ENCODE results near the gene BMPER.
A peak's percentile ranks its signal among the peaks of the same experiment; 100 is the strongest.
"Not testable (repeated sequence)": the region's sequence is repeated elsewhere in the genome, so short reads cannot be mapped to it uniquely, and the experiment has no call there.

BMPER gene

DNA sequence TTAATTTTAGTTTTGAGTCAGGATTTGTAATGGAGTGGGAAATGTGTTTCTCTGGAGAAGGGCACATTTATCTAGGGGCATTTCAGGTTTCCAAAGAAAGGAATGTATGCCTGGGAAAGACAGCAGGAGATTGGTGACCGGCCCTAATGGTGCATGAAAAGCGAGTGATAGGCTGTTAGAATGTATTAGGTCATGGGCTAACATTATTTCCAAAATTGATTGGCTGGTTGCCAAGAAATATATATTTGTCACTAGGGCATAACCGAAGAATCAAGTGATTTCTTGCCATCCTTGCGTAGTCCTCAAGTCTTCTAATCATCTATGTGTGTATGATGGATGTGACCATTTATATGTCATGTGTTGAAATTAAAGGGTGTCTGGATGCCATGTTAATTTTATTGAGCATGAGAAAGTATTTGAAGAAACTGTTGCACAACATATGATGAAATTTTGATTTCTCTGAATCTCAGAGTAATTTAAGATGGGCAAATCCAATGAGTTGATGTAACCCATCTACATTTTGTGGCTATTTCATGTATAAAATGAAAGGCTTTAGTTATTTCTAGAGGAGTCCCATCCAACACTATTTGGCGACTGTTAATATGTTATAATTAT is 248.4 kb downstream of the BMPER start:
- in situ Hi-C loops (cut with MboI; ENCODE audit: low pct_unique_long_range_greater_than_20kb, low sequenced_read_pairs): no loop called here

DNA sequence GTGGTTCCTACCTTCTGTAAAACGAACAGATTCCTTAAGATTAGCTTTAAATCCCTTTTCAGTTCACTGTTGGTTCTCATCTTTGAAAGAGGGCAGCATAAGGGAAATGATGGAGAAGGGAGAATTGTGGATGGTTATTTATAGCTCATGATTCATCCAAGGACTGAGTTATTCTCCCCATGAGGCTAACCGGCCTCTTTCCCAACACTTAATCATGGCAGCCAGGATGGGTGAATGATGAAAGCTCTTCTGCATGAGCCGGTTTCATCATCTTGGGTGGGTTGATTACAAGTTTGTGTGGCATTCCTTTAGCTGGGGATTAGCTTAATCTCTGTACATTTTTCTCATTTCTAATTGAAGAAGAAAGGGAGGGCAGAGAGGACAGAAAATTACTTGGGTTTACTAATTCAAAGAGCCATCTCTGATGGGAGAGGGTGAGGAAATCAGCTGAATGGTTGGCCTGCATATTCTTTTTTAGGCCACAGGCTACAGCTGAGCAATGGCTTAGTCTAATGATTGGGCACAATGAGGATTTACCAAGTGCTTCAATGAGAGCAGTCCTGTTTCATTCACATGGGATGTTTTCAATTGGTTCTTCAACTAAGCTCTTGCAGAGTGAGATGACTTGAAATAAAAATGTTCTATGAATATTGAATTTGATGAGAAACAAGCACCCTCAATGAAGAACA is 250.0 kb downstream of the BMPER start:
- DNase-seq: no peak
- in situ Hi-C loops (cut with MboI; ENCODE audit: low pct_unique_long_range_greater_than_20kb, low sequenced_read_pairs): no loop called here

More for the DNA sequence above, 248.4 kb downstream of the BMPER start:
- DNase-seq: no peak

DNA sequence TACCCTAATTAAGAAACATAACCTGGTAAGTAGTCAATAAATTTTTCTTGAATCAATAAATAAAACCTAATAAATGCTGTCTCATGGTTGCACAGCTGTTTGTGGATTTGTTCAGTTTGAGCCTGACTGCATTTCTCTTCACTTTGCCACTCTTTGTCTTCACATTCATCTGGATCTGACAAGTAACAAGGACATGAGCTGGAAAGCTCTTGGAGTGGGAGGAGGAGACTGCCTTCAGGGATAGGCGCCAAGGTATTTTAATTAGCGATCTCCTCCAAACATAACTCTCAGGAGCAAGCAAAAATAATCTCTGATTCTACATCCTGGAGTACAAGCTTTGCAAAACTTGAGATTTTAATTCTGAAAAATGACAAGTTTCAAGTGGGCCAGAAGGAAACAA is 251.0 kb downstream of the BMPER start:
- in situ Hi-C loops (cut with MboI; ENCODE audit: low pct_unique_long_range_greater_than_20kb, low sequenced_read_pairs): no loop called here
- no peak for DNase-seq

- in situ Hi-C loops (cut with MboI; ENCODE audit: low pct_unique_long_range_greater_than_20kb, low sequenced_read_pairs): no loop called here
- DNase-seq: no peak
Observed at GRCh38 chr7:34157137-34157536, 251.8 kb downstream of the BMPER start.

DNA sequence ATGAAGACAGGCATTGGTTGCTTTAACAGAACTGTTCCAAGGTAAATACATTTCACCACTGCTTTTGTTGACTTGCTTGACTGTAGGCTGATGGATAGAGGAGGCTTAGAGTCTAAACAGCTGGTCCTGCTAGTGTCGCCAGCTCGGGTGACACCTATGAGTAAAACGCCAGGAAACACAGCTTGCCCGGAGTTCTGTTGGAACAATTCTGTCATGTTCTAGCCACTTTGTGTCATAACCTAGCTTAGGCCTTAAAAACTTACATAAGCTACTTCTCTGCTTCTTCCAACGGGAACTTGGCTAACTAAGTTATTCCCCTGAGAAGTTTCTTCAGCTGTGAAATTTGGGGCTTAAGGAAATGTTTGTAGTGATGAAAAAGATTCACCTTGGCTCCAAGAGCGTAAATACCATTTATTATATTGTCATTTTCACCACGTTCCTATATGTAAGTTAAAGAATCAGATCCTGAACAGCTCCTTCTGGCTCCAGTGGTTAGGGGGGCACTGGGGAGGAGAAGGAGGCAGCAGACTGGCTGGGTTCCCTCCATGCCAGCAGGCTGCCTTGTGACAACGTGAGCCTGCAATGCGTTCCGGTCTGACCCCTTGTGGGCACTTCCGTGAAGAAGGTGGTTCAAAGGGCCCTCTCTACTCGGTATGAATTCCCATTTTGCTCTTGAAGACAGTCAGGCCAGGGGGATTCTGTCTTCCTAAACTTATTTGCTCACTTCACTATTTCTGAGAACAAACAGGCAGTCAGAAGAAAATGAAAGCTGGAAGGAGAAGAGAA is 253.2 kb downstream of the BMPER start:
- no peak for DNase-seq
- in situ Hi-C loops (cut with MboI; ENCODE audit: low pct_unique_long_range_greater_than_20kb, low sequenced_read_pairs): no loop called here

GRCh38 chr7:34160261-34160752 is 255.0 kb downstream of the BMPER start:
- DNase-seq: no peak
- in situ Hi-C loops (cut with MboI; ENCODE audit: low pct_unique_long_range_greater_than_20kb, low sequenced_read_pairs): no loop called here

DNA sequence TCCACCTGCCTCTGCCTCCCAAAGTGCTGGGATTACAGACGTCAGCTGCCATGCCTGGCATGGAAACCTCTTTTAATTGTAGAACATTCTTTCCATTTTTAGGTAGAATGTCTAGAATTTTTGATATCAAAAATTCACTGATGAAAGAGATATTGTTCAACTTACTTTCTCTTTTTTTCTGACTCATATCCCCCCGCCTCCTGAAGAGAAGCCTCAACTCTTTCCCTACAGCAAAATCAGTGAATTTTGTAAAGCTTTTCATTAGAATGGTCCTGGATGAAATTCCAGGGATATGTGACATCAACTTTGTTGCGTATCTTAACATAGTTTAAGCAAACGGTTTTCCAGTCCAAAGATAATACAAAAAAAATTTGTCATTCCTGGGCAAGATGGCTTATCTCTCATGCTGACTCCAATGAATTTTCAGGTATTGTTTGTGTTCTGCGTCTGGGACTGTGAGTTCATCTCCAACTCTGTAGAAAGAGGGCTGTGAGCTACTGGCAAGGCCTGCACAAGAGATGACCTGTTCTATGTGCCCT is 256.8 kb downstream of the BMPER start:
- in situ Hi-C loops (cut with MboI; ENCODE audit: low pct_unique_long_range_greater_than_20kb, low sequenced_read_pairs): no loop called here
- DNase-seq: no peak

DNA sequence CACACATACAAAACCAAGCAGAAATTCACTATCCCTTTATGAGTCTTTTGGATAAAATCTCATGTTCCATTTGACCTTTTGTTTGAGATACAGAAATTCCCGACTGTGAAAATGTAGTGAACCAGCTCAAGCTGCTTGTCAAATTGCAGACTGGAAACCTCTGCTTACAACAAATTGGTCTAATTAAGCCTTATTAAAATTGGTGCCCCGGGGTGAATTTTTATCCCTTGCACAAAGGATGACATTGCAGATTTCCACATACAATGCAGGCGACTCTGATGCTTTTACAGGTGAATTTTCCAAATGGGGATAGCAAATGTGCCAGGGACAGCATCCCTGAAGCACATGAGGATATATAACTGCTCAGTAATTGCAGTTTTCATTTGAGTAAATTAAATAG is 257.3 kb downstream of the BMPER start:
- in situ Hi-C loops (cut with MboI; ENCODE audit: low pct_unique_long_range_greater_than_20kb, low sequenced_read_pairs): no loop called here
- no peak for DNase-seq

DNA sequence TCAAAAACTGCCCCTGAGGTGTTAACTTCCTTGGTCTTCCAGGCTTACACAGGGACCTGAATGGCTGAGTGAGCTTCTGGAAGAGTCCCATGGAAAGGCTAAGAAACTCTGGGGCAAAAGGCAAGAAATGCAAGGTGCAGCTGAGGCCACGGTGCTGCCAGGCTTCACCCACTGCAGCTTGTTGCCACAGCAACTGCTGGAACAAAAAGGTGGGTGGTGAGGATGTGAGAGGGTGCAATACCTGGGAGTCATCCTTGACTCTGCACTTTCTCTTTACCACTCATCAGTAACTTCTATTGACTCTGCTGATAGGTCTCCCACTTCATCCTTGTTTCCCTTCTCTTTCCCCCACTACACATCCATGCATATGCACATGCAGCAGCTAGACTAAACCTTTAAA is 258.6 kb downstream of the BMPER start:
- in situ Hi-C loops (cut with MboI; ENCODE audit: low pct_unique_long_range_greater_than_20kb, low sequenced_read_pairs): no loop called here
- no peak for DNase-seq

- DNase-seq: no peak
- in situ Hi-C loops (cut with MboI; ENCODE audit: low pct_unique_long_range_greater_than_20kb, low sequenced_read_pairs): no loop called here
Observed at GRCh38 chr7:34165466-34165865, 260.1 kb downstream of the BMPER start.

GRCh38 chr7:34165927-34166550 is 260.7 kb downstream of the BMPER start:
- peak; percentile 9 for DNase-seq
- in situ Hi-C loops (cut with MboI; ENCODE audit: low pct_unique_long_range_greater_than_20kb, low sequenced_read_pairs): no loop called here

- DNase-seq: no peak
- in situ Hi-C loops (cut with MboI; ENCODE audit: low pct_unique_long_range_greater_than_20kb, low sequenced_read_pairs): no loop called here
Observed at GRCh38 chr7:34168013-34168412, 262.7 kb downstream of the BMPER start.

- in situ Hi-C loops (cut with MboI; ENCODE audit: low pct_unique_long_range_greater_than_20kb, low sequenced_read_pairs); DNase-seq: not testable (repeated sequence)
Observed at GRCh38 chr7:34174688-34175616, 269.6 kb downstream of the BMPER start.

- DNase-seq: no peak
- in situ Hi-C loops (cut with MboI; ENCODE audit: low pct_unique_long_range_greater_than_20kb, low sequenced_read_pairs): no loop called here
Observed at GRCh38 chr7:34175837-34176236, 270.5 kb downstream of the BMPER start.

DNA sequence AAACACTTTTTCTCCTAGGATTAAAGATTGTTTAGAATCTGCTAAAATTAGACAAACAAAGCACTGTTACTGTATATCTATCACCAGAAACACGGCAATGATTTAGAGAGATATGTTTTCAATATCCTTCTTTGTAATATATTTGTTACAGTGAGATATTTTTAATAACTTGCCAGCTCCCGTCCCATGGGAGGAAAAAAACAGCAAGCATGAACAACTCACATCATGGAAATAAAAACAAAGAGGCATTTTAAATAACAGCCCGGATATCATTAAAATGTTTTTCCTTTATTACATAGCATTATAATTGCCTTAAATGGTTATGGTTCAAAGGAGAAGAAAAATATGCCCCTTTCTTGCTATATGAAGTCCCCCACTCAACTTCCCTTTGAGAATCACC is 272.1 kb downstream of the BMPER start:
- no peak for DNase-seq

GRCh38 chr7:34181271-34181958 is 276.1 kb downstream of the BMPER start:
- in situ Hi-C loops (cut with MboI; ENCODE audit: low pct_unique_long_range_greater_than_20kb, low sequenced_read_pairs): no loop called here
- no peak for DNase-seq

More for the DNA sequence above, 272.1 kb downstream of the BMPER start:
- in situ Hi-C loops (cut with MboI; ENCODE audit: low pct_unique_long_range_greater_than_20kb, low sequenced_read_pairs): no loop called here

DNA sequence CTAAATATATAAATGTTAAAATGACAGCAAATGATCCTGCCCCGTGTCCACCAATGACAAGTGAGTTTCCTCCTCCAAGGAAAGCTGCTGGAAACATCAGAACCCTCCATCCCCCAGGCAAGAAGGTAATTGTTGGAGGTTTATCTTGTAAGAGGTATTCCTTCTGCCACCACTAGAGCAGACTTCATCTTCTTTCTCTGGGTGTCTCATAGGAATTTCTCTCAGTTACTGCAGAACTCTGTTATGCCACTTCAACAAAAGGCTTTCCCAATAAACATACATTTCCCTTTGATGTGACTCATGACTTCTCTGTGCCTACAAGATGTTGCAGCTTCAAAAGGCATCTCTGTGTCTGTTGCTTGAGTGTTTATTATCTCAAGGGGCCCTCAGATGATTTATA is 279.1 kb downstream of the BMPER start:
- in situ Hi-C loops (cut with MboI; ENCODE audit: low pct_unique_long_range_greater_than_20kb, low sequenced_read_pairs): no loop called here
- DNase-seq: no peak

DNA sequence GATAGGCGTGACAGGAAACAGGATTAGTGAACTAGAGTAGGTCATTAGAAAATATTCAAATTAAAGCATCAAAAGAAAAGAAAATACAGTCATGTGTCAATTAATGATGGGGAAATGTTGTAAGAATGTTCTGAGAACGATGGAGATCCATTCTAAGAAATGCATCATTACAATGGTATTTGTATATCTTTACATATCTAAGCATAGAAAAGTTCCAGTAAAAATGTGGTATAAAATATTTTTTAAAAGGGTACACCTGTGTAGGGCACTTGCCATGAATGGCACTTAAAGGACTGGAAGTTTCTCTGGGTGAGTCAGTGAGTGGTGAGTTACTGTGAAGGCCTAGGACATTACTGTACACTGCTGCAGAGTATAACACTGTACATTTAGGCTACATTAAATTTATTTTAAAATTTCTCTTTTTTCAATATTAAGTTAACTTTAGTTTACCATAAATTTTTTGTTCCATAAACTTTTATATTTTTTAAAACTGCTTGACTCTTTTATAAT is 282.5 kb downstream of the BMPER start:
- no peak for DNase-seq
- in situ Hi-C loops (cut with MboI; ENCODE audit: low pct_unique_long_range_greater_than_20kb, low sequenced_read_pairs): no loop called here
